Neural cell (in vitro differentiated cells): Measurements from ENCODE around the gene CGNL1. TPM values are rescaled to one million over a fixed set of nuclear protein-coding genes. Genes with fewer than 3 reads are reported as not detected.

Source experiments
- H2AFZ ChIP-seq: fragments of 200-600, 300-800 bp; sonication (generic), shearing (Covaris generic); 2 replicates; pipeline ENCODE4 v1.6.0; 2014; ENCODE audit warnings: low read depth, mild to moderate bottlenecking, antibody characterized with exemption, low read length, moderate library complexity
- H3F3A ChIP-seq: fragments of 200-600 bp; shearing (Covaris generic); 2 replicates; pipeline ENCODE4 v1.6.1; 2016; ENCODE audit warnings: mild to moderate bottlenecking, moderate library complexity, mixed read lengths, antibody characterized with exemption, low read length; ENCODE audit not compliant: insufficient read depth, poor library complexity, severe bottlenecking
- H3K27ac ChIP-seq: fragments of 200-600, 300-800 bp; sonication (generic), shearing (Covaris generic); 2 replicates; pipeline ENCODE4 v1.5.1; 2014; ENCODE audit warnings: mild to moderate bottlenecking, low read length, moderate library complexity
- H3K27me3 ChIP-seq: fragments of 300-800, 200-600 bp; sonication (generic), shearing (Covaris generic); 2 replicates; pipeline ENCODE4 v1.6.0; 2014; ENCODE audit warnings: mild to moderate bottlenecking, low read depth, low read length, moderate library complexity; ENCODE audit not compliant: insufficient read depth
- H3K36me3 ChIP-seq: fragments of 300-800, 200-600 bp; sonication (generic), shearing (Covaris generic); 2 replicates; pipeline ENCODE4 v1.5.1; 2014; ENCODE audit warnings: mild to moderate bottlenecking, antibody characterized with exemption, low read length, moderate library complexity; ENCODE audit not compliant: insufficient read depth
- H3K4me2 ChIP-seq: fragments of 300-800, 200-600 bp; sonication (generic), shearing (Covaris generic); 2 replicates; pipeline ENCODE4 v1.6.0; 2014; ENCODE audit warnings: mild to moderate bottlenecking, low read length
- H3K4me3 ChIP-seq: fragments of 300-800, 200-600 bp; sonication (generic), shearing (Covaris generic); 2 replicates; pipeline ENCODE4 v1.5.1; 2014; ENCODE audit warnings: mild to moderate bottlenecking, low read length, moderate library complexity
- H3K79me2 ChIP-seq: fragments of 200-600 bp; shearing (Covaris generic); replicated peaks from 2 replicates; pipeline ENCODE4 v1.6.0; 2014; ENCODE audit warnings: mild to moderate bottlenecking, low read length, moderate library complexity; ENCODE audit not compliant: insufficient read depth
- H3K9ac ChIP-seq: fragments of 300-800, 200-600 bp; sonication (generic), shearing (Covaris generic); 2 replicates; pipeline ENCODE4 v1.6.1; 2016; ENCODE audit warnings: mild to moderate bottlenecking, low read length, mixed read lengths
- H3K9me2 ChIP-seq: fragments of 200-600 bp; shearing (Covaris generic); 2 replicates; pipeline ENCODE4 v1.6.1; 2016; ENCODE audit warnings: mild to moderate bottlenecking, low read length, mixed read lengths; ENCODE audit not compliant: insufficient read depth
- H3K9me3 ChIP-seq: fragments of 200-600, 300-800 bp; sonication (generic), shearing (Covaris generic); 2 replicates; pipeline ENCODE4 v1.6.1; 2016; ENCODE audit warnings: mild to moderate bottlenecking, mixed run types, low read length, moderate library complexity, mixed read lengths
- H4K20me1 ChIP-seq: fragments of 200-600 bp; shearing (Covaris generic); 2 replicates; pipeline ENCODE4 v1.6.1; 2016; ENCODE audit warnings: mild to moderate bottlenecking, mixed run types; ENCODE audit not compliant: insufficient read depth
- EP300 ChIP-seq: fragments of 450-650 bp; conservative IDR thresholded peaks from 2 replicates; pipeline ENCODE4 v1.6.1; 2014; ENCODE audit warnings: antibody characterized with exemption, mild to moderate bottlenecking, moderate library complexity; ENCODE audit not compliant: poor library complexity, severe bottlenecking
- EZH2 ChIP-seq: fragments of 200-600, 300-800 bp; shearing (Covaris generic), sonication (generic); IDR thresholded peaks from 2 replicates; pipeline ENCODE4 v1.6.1; 2014; ENCODE audit warnings: antibody characterized with exemption, low read length, borderline replicate concordance, mild to moderate bottlenecking; ENCODE audit not compliant: insufficient read depth, poor library complexity, severe bottlenecking
- MXI1 ChIP-seq: fragments of 450-650 bp; conservative IDR thresholded peaks from 2 replicates; pipeline ENCODE4 v1.6.1; 2014; ENCODE audit warnings: antibody characterized with exemption, mild to moderate bottlenecking; ENCODE audit not compliant: poor library complexity, severe bottlenecking
- POLR2AphosphoS5 ChIP-seq: IDR thresholded peaks from 2 replicates; pipeline ENCODE4 v1.6.1; 2012
- RAD21 ChIP-seq: fragments of 450-650 bp; conservative IDR thresholded peaks from 2 replicates; pipeline ENCODE4 v1.6.1; 2014; ENCODE audit warnings: antibody characterized with exemption, mild to moderate bottlenecking, moderate library complexity
- REST ChIP-seq: IDR thresholded peaks from 2 replicates; pipeline ENCODE4 v1.6.1; 2012; ENCODE audit warnings: borderline replicate concordance
- SMC3 ChIP-seq: fragments of 450-650 bp; conservative IDR thresholded peaks from 2 replicates; pipeline ENCODE4 v1.6.1; 2014; ENCODE audit warnings: antibody characterized with exemption, mild to moderate bottlenecking, moderate library complexity; ENCODE audit not compliant: poor library complexity
- TAF1 ChIP-seq: IDR thresholded peaks from 2 replicates; pipeline ENCODE4 v1.6.1; 2012; ENCODE audit warnings: low read depth
- polyA plus RNA-seq: library from polyadenylated mRNA; depleted of rRNA; stranded (reverse); fragments of >200 nt; gene quantifications from 2 replicates; pipeline ENCODE4 v1.2.3, GENCODE V29; 2014
- TF ChIP-seq, protein P1 (sequence below): fragments of 450-650 bp; IDR thresholded peaks from 2 replicates; pipeline ENCODE4 v1.5.1; 2014; ENCODE audit warnings: antibody characterized with exemption, mild to moderate bottlenecking, moderate library complexity; ENCODE audit not compliant: poor library complexity, severe bottlenecking

CGNL1 gene
- polyA plus RNA-seq, 1 donor from 2014 or later, result 0.26 TPM

DNA sequence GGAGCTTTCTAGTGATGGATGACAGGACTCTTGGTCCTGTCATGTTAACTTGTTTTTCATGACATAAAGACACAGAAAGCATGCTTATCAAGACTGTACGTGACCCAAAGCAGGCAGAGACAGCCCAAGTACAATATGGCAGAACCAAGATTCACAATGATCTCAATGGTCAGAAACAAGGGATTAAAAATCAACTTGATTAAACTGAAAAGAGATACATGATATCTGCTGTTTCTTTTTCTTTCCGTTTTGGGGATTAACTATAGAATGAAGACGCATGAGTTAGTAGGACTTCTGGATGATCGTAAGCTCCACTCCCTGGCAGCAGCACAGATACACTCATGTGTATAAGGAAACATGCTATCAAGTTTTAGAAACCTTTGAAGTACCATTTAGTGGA, 117.0 kb downstream of the CGNL1 start:
- Histone ChIP-seq H3K4me3 (no peak overlapping the region), H3K9ac (no peak overlapping the region), H3K27me3 (no peaks in the 10 kb centered on the region), H2AFZ (no peak overlapping the region), H3K9me3 (no peaks in the 10 kb centered on the region), H3K4me2 (no peak overlapping the region), H3K36me3 (no peaks in the 10 kb centered on the region), H3K27ac (no peak overlapping the region), H4K20me1 (no peaks in the 10 kb centered on the region), H3K79me2 (no peaks in the 10 kb centered on the region), H3K9me2 (no peaks in the 10 kb centered on the region), H3F3A (no peaks in the 10 kb centered on the region)
- no peak for TF ChIP-seq EZH2
- no peak for TF ChIP-seq REST
- no peak for TF ChIP-seq MXI1
- TF ChIP-seq POLR2AphosphoS5, result no peak
- TF ChIP-seq SMC3, result no peak
- TF ChIP-seq, protein P1, sequence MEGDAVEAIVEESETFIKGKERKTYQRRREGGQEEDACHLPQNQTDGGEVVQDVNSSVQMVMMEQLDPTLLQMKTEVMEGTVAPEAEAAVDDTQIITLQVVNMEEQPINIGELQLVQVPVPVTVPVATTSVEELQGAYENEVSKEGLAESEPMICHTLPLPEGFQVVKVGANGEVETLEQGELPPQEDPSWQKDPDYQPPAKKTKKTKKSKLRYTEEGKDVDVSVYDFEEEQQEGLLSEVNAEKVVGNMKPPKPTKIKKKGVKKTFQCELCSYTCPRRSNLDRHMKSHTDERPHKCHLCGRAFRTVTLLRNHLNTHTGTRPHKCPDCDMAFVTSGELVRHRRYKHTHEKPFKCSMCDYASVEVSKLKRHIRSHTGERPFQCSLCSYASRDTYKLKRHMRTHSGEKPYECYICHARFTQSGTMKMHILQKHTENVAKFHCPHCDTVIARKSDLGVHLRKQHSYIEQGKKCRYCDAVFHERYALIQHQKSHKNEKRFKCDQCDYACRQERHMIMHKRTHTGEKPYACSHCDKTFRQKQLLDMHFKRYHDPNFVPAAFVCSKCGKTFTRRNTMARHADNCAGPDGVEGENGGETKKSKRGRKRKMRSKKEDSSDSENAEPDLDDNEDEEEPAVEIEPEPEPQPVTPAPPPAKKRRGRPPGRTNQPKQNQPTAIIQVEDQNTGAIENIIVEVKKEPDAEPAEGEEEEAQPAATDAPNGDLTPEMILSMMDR, result no peak
- TF ChIP-seq RAD21, result no peak
- no peak for TF ChIP-seq TAF1
- TF ChIP-seq EP300, result no peak

DNA sequence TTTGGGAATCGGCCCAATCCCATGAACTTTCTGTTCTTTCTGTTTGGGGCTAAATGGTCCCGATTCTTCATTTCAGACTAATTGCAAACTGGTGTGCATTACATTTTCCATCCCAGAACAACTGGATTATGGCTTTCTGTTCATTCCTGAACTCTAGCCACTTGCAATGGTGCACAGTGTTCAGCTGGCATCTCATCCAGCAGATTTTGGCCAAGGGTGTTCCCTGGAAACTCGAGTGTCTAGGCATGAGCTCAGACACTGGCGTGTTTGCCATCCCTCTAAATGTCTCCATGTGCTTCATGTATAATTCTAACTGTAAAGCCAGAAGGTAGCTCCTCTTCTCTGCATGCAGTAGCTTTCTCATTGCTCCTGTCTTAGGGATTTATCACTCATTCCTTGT, 118.3 kb downstream of the CGNL1 start:
- TF ChIP-seq REST, result no peak
- no peak for TF ChIP-seq TAF1
- no peak for TF ChIP-seq EP300
- TF ChIP-seq SMC3, result no peak
- no peak for TF ChIP-seq EZH2
- TF ChIP-seq POLR2AphosphoS5, result no peak
- TF ChIP-seq MXI1, result no peak
- no peak for TF ChIP-seq RAD21
- TF ChIP-seq, protein P1, result no peak
- H3K36me3 ChIP-seq, result no peaks in the 10 kb centered on the region
- no peak overlapping the region for H3K4me2 ChIP-seq
- H3K9me3 ChIP-seq, result no peaks in the 10 kb centered on the region
- no peak overlapping the region for H3K4me3 ChIP-seq
- H3K79me2 ChIP-seq, result no peaks in the 10 kb centered on the region
- H3K9me2 ChIP-seq, result no peaks in the 10 kb centered on the region
- H4K20me1 ChIP-seq, result no peaks in the 10 kb centered on the region
- no peak overlapping the region for H3K27ac ChIP-seq
- no peak overlapping the region for H3K9ac ChIP-seq
- no peak overlapping the region for H2AFZ ChIP-seq
- no peaks in the 10 kb centered on the region for H3K27me3 ChIP-seq
- H3F3A ChIP-seq, result no peaks in the 10 kb centered on the region
